Activated CD8-positive, alpha-beta T cell treated with anti-CD3 and anti-CD28 coated beads for 36 hours (primary cell): ENCODE measurements around the gene CLRN2. TPM values are rescaled to one million over a fixed set of nuclear protein-coding genes. Genes with fewer than 3 reads are reported as not detected.

Source experiments
- ATAC-seq: fragments of 200-7000 bp; cut with Tn5 transposase; one replicate; pipeline ENCODE4 v1.10.0; 2021; ENCODE audit warnings: mild to moderate bottlenecking, moderate library complexity
- CTCF ChIA-PET: fragments of 350-600 bp; sonication (Branson Sonifier 250); formaldehyde crosslinking; loops from one replicate; lab custom pipeline; 2021; ENCODE audit warnings: antibody characterized with exemption; lab: Charles Lee
- POLR2A ChIA-PET: fragments of 350-600 bp; sonication (Branson Sonifier 250); formaldehyde crosslinking; loops from one replicate; lab custom pipeline; 2021; ENCODE audit warnings: antibody characterized with exemption; lab: Charles Lee
- DNase-seq: peaks from one replicate; pipeline ENCODE4 v3.0.0-alpha.2; 2020
- H3K27ac Mint-ChIP-seq: one replicate; pipeline ENCODE4 v1.8.0; 2021; ENCODE audit warnings: mild to moderate bottlenecking, mixed read lengths
- H3K27me3 Mint-ChIP-seq: one replicate; pipeline ENCODE4 v1.8.0; 2021; ENCODE audit warnings: mixed read lengths
- H3K36me3 Mint-ChIP-seq: one replicate; pipeline ENCODE4 v1.8.0; 2021; ENCODE audit warnings: low read depth, mixed read lengths
- H3K4me1 Mint-ChIP-seq: one replicate; pipeline ENCODE4 v1.8.0; 2021; ENCODE audit warnings: low read depth, mixed read lengths
- H3K4me3 Mint-ChIP-seq: one replicate; pipeline ENCODE4 v1.8.0; 2021; ENCODE audit warnings: mild to moderate bottlenecking, moderate library complexity, mixed read lengths
- H3K9me3 Mint-ChIP-seq: one replicate; pipeline ENCODE4 v1.8.0; 2021; ENCODE audit warnings: mixed read lengths
- intact Hi-C: fragments of 100-400 bp; cut with micrococcal nuclease; formaldehyde crosslinking; loops from one replicate; pipeline ENCODE4 v1.10.0; 2022
- total RNA-seq, 2 experiments: library from RNA; stranded (reverse); gene quantifications; one replicate each; pipeline ENCODE4 v1.2.3, GENCODE V29; 2021
- TF ChIP-seq, protein P1 (sequence below): fragments of 200-600 bp; IDR thresholded peaks from one replicate; pipeline ENCODE4 v1.8.0; 2022; ENCODE audit warnings: antibody characterized with exemption, mild to moderate bottlenecking

The CLRN2 gene
- total RNA-seq, 2 experiments from 2014 or later, result not detected

DNA sequence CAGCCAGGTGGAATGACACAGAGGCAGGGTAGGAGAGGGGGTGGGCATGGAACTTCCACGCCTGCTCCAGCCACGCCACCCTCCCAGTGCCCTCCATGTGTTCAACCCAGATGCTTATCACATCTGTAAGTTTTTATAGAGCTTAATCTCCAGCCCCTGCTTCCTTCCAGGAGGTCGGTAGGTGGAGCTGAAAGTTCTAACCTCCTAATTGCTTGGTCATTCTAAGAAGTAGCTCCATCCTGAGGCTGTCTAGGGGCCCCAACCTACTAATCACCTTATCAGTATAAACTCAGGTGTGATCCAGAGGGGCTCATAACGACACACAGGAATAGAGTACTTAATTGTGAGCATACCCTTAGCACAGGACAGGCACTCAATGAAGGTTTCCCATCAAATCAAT is 21.3 kb upstream of the CLRN2 start:
- TF ChIP-seq, protein P1, sequence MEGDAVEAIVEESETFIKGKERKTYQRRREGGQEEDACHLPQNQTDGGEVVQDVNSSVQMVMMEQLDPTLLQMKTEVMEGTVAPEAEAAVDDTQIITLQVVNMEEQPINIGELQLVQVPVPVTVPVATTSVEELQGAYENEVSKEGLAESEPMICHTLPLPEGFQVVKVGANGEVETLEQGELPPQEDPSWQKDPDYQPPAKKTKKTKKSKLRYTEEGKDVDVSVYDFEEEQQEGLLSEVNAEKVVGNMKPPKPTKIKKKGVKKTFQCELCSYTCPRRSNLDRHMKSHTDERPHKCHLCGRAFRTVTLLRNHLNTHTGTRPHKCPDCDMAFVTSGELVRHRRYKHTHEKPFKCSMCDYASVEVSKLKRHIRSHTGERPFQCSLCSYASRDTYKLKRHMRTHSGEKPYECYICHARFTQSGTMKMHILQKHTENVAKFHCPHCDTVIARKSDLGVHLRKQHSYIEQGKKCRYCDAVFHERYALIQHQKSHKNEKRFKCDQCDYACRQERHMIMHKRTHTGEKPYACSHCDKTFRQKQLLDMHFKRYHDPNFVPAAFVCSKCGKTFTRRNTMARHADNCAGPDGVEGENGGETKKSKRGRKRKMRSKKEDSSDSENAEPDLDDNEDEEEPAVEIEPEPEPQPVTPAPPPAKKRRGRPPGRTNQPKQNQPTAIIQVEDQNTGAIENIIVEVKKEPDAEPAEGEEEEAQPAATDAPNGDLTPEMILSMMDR, result no peak
- DNase-seq (no peak), ATAC-seq (peak; percentile 30)
- Mint-ChIP-seq H3K36me3 (peaks cover 29% of the 10 kb centered on the region), H3K4me1 (peaks cover 14% of the 10 kb centered on the region), H3K9me3 (no peaks in the 10 kb centered on the region), H3K27ac (no peak overlapping the region), H3K27me3 (no peaks in the 10 kb centered on the region), H3K4me3 (no peak overlapping the region)
- intact Hi-C loops, result no loop called here
- ChIA-PET CTCF (no interaction called here), POLR2A (interaction anchor here (0.6 kb wide), 1 partner anchor 21 kb away, joined by 3 read pairs; no protein-coding TSS in a partner anchor)

- Mint-ChIP-seq H3K27ac (peak overlapping the region; percentile 9), H3K27me3 (no peaks in the 10 kb centered on the region), H3K4me3 (no peak overlapping the region), H3K4me1 (peaks cover 16% of the 10 kb centered on the region), H3K9me3 (no peaks in the 10 kb centered on the region), H3K36me3 (peaks cover 28% of the 10 kb centered on the region)
- DNase-seq, result peak; percentile 21
- CTCF ChIA-PET, result no interaction called here
- TF ChIP-seq, protein P1, result no peak
- ATAC-seq, result peak; percentile 58
- intact Hi-C loops, result no loop called here
- POLR2A ChIA-PET, result interaction anchor here (0.6 kb wide), 1 partner anchor 22 kb away, joined by 3 read pairs; no protein-coding TSS in a partner anchor
These were observed 20.4 kb upstream of the CLRN2 start for GRCh38 chr4:17494258-17495190.

DNA sequence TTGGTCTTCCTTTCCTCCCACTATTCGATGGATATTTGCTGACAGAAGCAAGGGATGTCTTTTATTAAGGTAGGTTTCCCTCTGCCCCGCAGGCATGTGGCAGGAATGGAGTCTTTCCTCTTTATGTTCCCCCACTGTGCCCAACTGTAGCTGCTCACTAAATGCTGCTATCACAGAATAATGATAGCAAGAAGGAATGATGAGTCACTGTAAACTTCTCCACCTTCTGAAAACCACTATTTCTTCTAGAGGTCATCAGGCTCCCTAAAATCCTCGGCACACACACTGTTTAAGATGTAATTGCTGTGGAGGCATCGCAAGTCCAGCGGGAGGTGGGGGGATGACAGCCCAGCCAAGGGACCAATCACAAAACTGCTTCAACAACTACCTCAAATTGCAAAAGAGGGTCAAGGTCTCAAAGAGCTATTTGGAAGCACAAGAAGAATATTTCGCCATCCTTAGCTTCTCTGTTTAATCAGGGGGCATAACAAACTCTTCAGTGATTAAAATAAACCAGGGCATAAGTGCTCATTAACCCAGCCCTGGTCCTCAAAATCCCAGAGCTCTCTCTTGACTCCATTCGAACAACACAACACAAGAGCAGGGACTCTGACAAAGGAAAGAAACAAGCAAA is 17.0 kb upstream of the CLRN2 start:
- H3K9me3 Mint-ChIP-seq, result no peaks in the 10 kb centered on the region
- intact Hi-C loops, result no loop called here
- H3K36me3 Mint-ChIP-seq, result peaks cover 43% of the 10 kb centered on the region
- H3K4me3 Mint-ChIP-seq, result no peak overlapping the region
- peaks cover 27% of the 10 kb centered on the region for H3K4me1 Mint-ChIP-seq
- POLR2A ChIA-PET, result no interaction called here
- H3K27me3 Mint-ChIP-seq, result no peaks in the 10 kb centered on the region
- CTCF ChIA-PET, result no interaction called here
- no peak for ATAC-seq
- no peak for DNase-seq
- TF ChIP-seq, protein P1, result no peak
- no peak overlapping the region for H3K27ac Mint-ChIP-seq

GRCh38 chr4:17500574-17500973 is 14.4 kb upstream of the CLRN2 start:
- no peaks in the 10 kb centered on the region for H3K9me3 Mint-ChIP-seq
- H3K4me1 Mint-ChIP-seq, result peaks cover 20% of the 10 kb centered on the region
- no peaks in the 10 kb centered on the region for H3K27me3 Mint-ChIP-seq
- H3K36me3 Mint-ChIP-seq, result peaks cover 52% of the 10 kb centered on the region
- TF ChIP-seq, protein P1, result no peak
- ATAC-seq (no peak), DNase-seq (no peak)
- POLR2A ChIA-PET, result no interaction called here
- intact Hi-C loops, result no loop called here
- CTCF ChIA-PET, result interaction anchor here (1.0 kb wide), 1 partner anchor 28 kb away, joined by 4 read pairs; no protein-coding TSS in a partner anchor
- H3K4me3 Mint-ChIP-seq, result no peak overlapping the region
- peak overlapping the region; percentile 46 for H3K27ac Mint-ChIP-seq

DNA sequence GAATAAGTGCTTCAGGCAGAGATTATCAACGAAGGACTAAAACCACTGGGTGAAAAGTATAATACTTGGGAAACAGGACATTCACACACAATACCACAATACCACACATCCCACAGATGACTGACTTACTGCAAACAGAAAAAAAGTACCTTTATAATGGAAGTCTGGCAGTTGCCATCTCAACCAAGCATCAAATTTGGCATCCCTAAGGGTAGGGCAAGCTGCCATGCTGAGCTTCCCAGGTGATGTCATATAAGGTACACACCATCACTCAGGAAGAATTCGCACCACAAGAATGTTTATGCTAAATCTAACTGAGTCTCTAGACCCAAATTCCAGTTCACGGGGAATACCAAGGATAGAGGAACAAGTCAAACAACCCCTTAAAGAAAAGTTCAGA is 12.2 kb upstream of the CLRN2 start:
- Mint-ChIP-seq H3K4me1 (peaks cover 25% of the 10 kb centered on the region), H3K27ac (no peak overlapping the region), H3K36me3 (peaks cover 56% of the 10 kb centered on the region), H3K27me3 (no peaks in the 10 kb centered on the region), H3K4me3 (no peak overlapping the region), H3K9me3 (no peaks in the 10 kb centered on the region)
- no peak for ATAC-seq
- TF ChIP-seq, protein P1, result no peak
- no peak for DNase-seq
- intact Hi-C loops, result no loop called here
- POLR2A ChIA-PET, result no interaction called here
- CTCF ChIA-PET, result no interaction called here
